ENCODE data around the gene HOMEZ.
"Not testable (repeated sequence)": the region's sequence is repeated elsewhere in the genome, so short reads cannot be mapped to it uniquely, and the experiment has no call there.

GRCh38 chr14:23232241-23232808 lies 53.6 kb downstream of the HOMEZ start:
- TF ChIP-seq CTCF (IDR thresholded peaks at IDR 0.05; ENCODE audit: borderline replicate concordance, extremely low read depth, low read length, poor library complexity, severe bottlenecking); EZH2 (IDR thresholded peaks at IDR 0.05; ENCODE audit: borderline replicate concordance, low read depth, low read length, severe bottlenecking): not testable (repeated sequence)

All from DND-41 (cell line).